ENCODE results near the gene THPO.

GRCh38 chr3:184337981-184338380 is 40.0 kb downstream of the THPO start:
- TF ChIP-seq GATA2 (IDR thresholded peaks at IDR 0.05; ENCODE audit: low read depth, low read length): no peak
- TF ChIP-seq GATA3 (IDR thresholded peaks at IDR 0.05; ENCODE audit: low read depth, low read length): no peak

Measured in SH-SY5Y (cell line).